ENCODE results near the gene PCGF3.

GRCh38 chr4:706834-707598 lies 1.4 kb downstream of the PCGF3 start:
- TF ChIP-seq CTCF (conservative IDR thresholded peaks at IDR 0.05) (no peak), ZFX (IDR thresholded peaks at IDR 0.05) (no peak)
